ENCODE data around the gene HEXIM2. TPM values are rescaled to one million over a fixed set of nuclear protein-coding genes. Genes with fewer than 3 reads are reported as not detected.

HEXIM2 gene
- total RNA-seq, 1 experiment from 2014 or later = 4.5 TPM

GRCh38 chr17:45190503-45191255, 29.0 kb downstream of the HEXIM2 start:
- Histone ChIP-seq H3K27me3 (ENCODE audit: control insufficient read depth, insufficient read depth, low read length) (no peaks in the 10 kb centered on the region), H3K4me3 (ENCODE audit: low read depth in 2 of 2, low read length in 2 of 2) (no peak overlapping the region), H3K9me3 (ENCODE audit: control insufficient read depth, insufficient read depth, low read depth, low read length) (no peaks in the 10 kb centered on the region), H3K36me3 (ENCODE audit: control insufficient read depth, insufficient read depth, low read length) (no peaks in the 10 kb centered on the region), H3K27ac (ENCODE audit: low read length) (no peak overlapping the region), H3K4me1 (ENCODE audit: control insufficient read depth, insufficient read depth, low read length) (no peaks in the 10 kb centered on the region)
- DNase-seq (ENCODE audit: low read depth, low spot score) (no peak), ATAC-seq (no peak)
- TF ChIP-seq SIN3A (IDR thresholded peaks at IDR 0.05; ENCODE audit: borderline replicate concordance, insufficient read depth, low read depth, low read length) (no peak), CTCF (IDR thresholded peaks at IDR 0.05) (no peak), TCF7L2 (IDR thresholded peaks at IDR 0.05; ENCODE audit: low read depth, low read length) (no peak), POLR2AphosphoS5 (IDR thresholded peaks at IDR 0.05; ENCODE audit: low read depth, low read length) (no peak)
- POLR2A ChIA-PET = interaction anchor here (0.5 kb wide), 1 partner anchor 16 kb away, joined by 5 read pairs; no protein-coding TSS in a partner anchor
- in situ Hi-C loops (cut with HindIII; ENCODE audit: low pct_unique_long_range_greater_than_20kb, low sequenced_read_pairs) = no loop called here
- no TSS peak for BruUV-seq (replicated peaks)
- CTCF ChIA-PET = no interaction called here
- intact Hi-C loops (cut with micrococcal nuclease; ENCODE audit: unreplicated experiment) = no loop called here

- TF ChIP-seq TCF7L2 (IDR thresholded peaks at IDR 0.05; ENCODE audit: low read depth, low read length) (no peak), REST (IDR thresholded peaks at IDR 0.05; ENCODE audit: insufficient read depth in 1 of 2, low read depth in 2 of 2, low read length in 1 of 2) (no peak), SIN3A (IDR thresholded peaks at IDR 0.05; ENCODE audit: borderline replicate concordance, insufficient read depth, low read depth, low read length) (no peak), POLR2AphosphoS5 (IDR thresholded peaks at IDR 0.05; ENCODE audit: low read depth, low read length) (no peak), CTCF (IDR thresholded peaks at IDR 0.05) (no peak)
- Histone ChIP-seq H3K4me1 (ENCODE audit: control insufficient read depth, insufficient read depth, low read length) (peaks cover 18% of the 10 kb centered on the region), H3K36me3 (ENCODE audit: control insufficient read depth, insufficient read depth, low read length) (no peaks in the 10 kb centered on the region), H3K27ac (ENCODE audit: low read length) (no peak overlapping the region), H3K4me3 (ENCODE audit: low read depth in 2 of 2, low read length in 2 of 2) (no peak overlapping the region), H3K9me3 (ENCODE audit: control insufficient read depth, insufficient read depth, low read depth, low read length) (no peaks in the 10 kb centered on the region), H3K27me3 (ENCODE audit: control insufficient read depth, insufficient read depth, low read length) (no peaks in the 10 kb centered on the region)
- ATAC-seq = no peak
- no TSS peak for BruUV-seq (replicated peaks)
- intact Hi-C loops (cut with micrococcal nuclease; ENCODE audit: unreplicated experiment) = no loop called here
- no peak for DNase-seq (ENCODE audit: low read depth, low spot score)
- in situ Hi-C loops (cut with HindIII; ENCODE audit: low pct_unique_long_range_greater_than_20kb, low sequenced_read_pairs) = no loop called here
- ChIA-PET POLR2A (no interaction called here), CTCF (interaction anchor here (0.7 to 0.9 kb wide), 2 partner anchors 41 to 60 kb away, joined by 3 to 5 read pairs; partner anchors contain the start of gene ACBD4)
Measured at GRCh38 chr17:45195424-45195823, 33.7 kb downstream of the HEXIM2 start.
